Activated CD4-positive, alpha-beta T cell treated with anti-CD3 and anti-CD28 coated beads for 24 hours (primary cell): Measurements from ENCODE around the gene FRMD1.

Experiments
- DNase-seq, 2 donors: peaks; one replicate each; pipeline ENCODE4 v3.0.0-alpha.2; 2020; ENCODE audit warnings: low read depth in 2 of 2

Gene FRMD1

GRCh38 chr6:168078943-168079405 is at the start of gene FRMD1:
Gene FRMD1 (minus strand): TSS chr6:168079212. CDS start chr6:168079094, 118 bp downstream.
- DNase-seq = no peak

DNA sequence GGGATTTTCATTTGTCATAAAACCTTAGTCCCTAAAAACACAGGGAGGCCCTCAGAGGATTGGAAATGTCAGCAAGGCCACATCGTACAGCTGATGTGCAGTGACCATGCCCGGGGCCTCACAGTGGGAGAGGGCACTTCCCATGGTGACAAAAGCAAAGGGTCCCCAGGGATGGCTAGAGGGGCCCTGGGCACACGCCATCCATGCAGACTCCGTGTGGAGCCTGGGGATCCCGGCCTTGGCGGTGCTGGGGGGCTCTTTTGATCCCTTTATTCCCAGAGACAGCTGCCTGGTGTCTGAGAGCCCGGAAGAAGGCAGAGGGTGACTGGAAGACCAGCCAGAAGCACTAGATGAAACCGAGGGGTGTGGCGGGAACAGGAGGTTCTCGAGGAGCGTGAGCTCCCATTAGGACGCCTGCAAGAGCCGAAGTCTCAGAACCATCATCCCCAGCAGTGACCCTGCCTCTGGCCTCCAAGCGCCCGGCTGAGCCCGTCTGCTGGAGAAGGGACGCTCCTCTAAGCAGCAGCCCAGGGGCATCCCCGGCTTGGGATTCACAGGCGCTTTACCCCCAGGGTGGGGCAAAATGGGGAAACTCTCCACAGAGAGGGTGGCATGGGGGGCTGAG is 49.1 kb upstream of the FRMD1 start:
- DNase-seq = no peak

DNA sequence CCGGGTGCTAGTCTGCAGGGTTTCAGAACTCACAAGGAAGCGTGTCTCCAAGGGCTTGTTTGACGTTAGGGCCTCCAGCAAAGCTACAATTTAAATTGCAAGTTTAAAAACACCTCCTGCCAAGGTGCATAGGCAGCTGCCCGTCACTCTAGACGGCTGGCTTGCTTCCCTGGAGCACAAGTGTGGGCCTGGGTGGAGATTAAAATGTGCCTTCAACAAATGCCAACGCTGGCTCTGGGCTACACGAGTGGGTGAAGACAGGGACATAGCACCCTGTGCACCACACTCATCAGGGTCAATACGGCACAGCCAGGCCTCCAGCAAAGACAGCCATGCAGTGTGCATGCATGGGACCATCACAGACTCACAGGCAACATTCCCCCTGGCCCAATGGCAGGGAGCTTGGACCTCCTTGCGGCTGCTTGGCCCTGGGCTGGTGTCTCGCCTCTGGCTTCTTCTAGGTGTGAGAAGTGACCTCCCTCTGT is 48.4 kb upstream of the FRMD1 start:
- DNase-seq = no peak

DNA sequence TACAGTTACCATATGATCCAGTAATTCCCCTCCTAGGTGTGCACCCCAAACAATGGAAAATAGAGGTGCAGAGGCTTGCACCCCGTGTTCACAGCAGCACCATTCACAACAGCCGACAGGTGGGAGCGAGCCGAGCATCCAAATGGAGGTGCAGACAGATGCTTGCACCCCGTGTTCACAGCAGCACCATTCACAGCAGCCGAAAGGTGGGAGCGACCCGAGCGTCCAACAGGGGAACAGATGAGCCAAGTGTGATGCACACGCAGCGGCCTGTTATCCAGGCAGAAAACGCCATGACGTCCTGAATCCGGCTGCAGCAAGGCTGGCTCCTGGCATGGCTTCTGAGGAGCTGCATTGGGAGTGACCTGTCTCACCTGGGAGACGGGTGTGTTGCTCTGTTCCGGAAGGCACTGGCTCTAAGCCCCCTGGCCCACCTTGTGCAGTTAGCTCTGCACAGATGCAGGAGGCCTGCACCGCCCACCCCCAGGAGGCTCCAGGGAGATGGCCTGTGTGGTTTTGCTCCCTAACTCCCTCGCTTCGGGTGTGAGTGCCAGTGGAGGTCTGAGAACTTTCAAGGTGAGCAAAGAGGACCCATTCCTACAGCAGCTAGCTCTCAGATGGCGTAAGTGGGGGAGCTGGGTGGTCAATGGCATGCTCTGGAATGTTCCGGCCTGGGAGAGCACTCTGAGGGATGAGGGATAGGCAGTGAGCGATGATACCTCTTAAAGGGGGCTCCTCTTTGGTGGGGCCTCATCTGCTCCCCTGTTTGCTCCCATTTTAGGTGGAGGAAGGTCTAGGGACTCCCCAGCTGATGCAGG is 47.8 kb upstream of the FRMD1 start:
- no peak for DNase-seq

- no peak for DNase-seq
Observed at GRCh38 chr6:168125429-168126001, 46.5 kb upstream of the FRMD1 start.

DNA sequence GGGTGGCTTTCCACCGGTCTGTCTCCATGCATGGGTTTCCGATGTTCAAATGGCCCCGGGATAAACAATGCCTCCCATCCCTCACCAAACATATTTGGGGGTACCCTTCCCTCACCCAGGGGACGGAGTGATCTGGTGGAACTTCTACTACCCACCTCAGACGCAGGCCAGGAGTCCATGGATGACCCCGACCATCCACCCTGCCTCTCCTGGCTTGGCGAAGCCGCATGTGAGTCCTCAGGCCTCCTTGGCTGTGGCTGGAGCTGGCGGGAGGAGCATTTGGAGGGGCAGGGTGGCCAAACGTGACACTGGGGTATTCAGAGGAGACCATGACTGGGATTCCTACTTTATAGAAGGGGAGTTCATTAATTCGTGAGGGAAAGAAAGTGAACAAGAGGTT is 45.9 kb upstream of the FRMD1 start:
- DNase-seq = no peak

DNA sequence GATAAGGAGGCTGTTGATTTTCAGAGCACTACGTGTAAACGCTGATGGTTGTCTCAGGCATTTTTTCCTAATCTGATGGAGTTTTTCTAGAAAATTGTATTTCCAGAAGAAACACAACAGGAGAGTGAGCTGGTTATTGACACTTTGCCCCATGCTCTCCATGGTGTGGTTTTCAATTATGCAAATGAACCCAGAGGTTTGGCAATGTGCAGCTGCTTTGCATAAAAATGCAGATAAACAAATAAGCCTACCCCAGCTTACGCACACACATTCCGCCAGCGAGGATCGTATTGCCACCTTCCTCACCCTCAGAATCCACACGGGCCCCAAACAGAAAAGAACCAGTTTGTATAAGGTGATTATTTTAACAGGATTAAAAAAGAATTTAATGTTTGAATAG is 45.1 kb upstream of the FRMD1 start:
- DNase-seq = no peak

- DNase-seq = no peak
Observed at GRCh38 chr6:168123165-168123911, 44.3 kb upstream of the FRMD1 start.

DNA sequence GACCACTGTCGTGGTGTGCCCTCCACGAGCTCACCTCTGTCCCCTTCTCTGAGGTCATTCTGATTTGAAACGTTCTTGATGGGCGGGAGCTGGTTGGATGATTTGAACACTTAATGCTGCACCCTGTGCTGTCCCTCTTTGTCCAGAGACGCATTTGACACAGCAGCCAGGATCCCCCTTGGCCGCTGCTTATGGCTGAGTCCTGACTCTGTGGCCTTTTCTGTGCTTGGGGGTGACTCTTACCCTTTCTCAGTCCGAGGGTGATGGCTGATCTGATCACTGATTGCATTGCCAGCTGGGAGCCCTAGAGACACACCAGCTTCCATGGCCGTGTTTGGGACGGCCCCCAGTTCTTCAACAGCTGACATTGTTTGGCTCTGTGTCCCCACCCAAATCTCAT is 43.5 kb upstream of the FRMD1 start:
- DNase-seq = no peak

DNA sequence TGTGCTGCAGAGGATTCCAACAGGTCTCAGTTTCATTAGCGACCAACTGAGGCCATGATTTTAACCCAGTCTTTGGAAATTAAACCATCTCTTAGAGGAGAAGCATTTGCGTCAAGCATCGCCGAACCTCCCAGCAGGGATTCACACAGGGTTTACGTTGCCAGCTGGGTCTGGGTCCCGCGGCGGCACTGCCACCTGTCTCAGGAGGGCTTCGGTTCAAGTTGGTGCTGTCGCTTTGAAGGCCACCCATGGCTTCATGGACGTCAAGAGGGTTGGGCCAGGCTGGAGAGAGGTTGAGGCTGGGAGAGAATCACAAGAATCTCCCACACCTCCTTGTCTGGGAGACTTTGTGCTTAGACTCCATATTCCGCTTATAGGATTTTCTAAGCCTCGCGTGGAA is 43.0 kb upstream of the FRMD1 start:
- no peak for DNase-seq

DNA sequence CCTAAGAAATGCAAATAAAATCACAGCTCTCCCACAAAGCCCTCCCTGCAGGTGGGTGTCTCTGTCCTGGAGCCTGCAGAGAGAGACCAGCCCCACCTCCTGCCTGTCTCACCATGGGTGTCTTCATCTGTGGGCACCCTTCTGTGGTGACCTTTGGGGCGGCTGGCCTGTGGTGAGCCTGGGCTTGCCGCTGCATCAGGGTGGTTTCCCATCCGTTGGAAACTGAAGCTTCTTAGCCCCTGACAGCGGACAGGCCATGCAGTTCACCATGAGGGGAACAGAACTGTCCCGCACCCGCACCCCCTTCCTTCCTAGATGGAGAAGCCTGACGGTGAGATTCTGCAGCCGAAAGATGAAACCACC is 42.3 kb upstream of the FRMD1 start:
- DNase-seq = no peak

- no peak for DNase-seq
Observed at GRCh38 chr6:168120390-168121302, 41.6 kb upstream of the FRMD1 start.

- no peak for DNase-seq
Observed at GRCh38 chr6:168119539-168119938, 40.5 kb upstream of the FRMD1 start.

DNA sequence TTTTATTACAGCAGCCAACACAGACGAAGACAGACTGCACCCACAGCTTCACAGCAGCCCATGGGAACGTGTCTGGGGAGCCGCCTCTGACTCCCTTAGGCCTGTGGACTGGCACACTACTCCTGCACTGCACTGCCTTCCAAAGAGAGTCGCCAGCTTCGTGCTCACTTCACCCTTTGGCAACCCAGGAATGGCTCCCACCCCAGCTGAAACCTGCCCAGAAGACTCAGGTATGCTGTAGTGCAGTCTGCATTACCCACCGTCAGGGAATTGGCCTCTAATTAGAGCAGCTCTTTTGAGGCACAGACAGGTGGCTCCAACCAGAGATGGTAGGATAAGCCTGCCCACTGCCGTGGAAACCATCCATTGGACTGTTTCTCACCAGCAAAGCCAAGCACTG is 39.9 kb upstream of the FRMD1 start:
- DNase-seq = no peak

GRCh38 chr6:168117942-168118341 is 38.9 kb upstream of the FRMD1 start:
- no peak for DNase-seq

- DNase-seq = no peak
Observed at GRCh38 chr6:168116975-168117899, 38.2 kb upstream of the FRMD1 start.

DNA sequence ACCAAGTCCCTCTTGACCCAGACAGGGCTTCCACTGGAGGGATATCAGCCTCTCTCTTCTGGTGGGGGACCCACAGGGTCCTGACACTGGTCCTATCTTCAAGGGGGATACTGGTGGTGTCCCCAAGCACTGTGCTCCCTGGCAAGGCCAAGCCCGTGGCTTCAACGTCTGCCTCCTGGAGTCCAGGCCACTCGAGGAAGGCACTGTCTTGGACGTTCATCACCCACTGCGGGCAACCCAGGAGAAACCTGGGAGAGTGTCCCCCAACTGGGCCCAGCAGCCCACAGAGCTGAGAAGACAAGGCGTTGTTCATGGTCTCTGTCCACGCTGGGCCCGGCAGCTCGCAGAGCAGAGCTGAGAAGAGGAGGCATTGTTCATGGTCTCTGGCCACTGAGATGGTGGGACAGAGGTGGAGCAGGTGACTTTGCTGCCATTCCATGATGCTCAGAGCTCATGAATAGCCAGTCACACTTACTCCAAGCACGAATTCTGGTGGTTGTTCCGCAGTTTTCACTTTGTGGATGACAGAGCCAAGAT is 37.5 kb upstream of the FRMD1 start:
- DNase-seq = no peak

- no peak for DNase-seq
Observed at GRCh38 chr6:168115748-168116437, 36.9 kb upstream of the FRMD1 start.

DNA sequence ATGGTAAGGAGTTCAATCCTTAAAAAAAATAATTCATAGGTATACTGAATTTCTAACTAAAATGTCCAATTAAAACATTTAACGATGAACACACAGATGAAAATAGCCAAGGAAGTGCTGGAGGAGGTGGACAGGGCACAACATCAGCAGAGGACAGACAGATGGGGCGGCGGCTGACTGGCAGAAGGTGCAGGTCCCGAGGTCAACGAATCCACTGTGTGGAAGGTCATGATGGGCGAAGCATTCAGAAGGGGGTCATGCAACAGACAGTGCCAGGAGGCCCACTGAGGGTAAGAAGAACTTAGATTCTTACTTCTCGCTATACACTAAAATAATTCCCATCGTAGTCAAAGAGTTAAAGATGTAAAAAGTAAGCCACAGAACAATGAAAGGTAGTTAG is 34.2 kb upstream of the FRMD1 start:
- DNase-seq = no peak
